ENCODE data around the gene DNAI2. TPM values are rescaled to one million over a fixed set of nuclear protein-coding genes. Genes with fewer than 3 reads are reported as not detected.

DNAI2 gene
- total and polyA plus RNA-seq, 2 donors from 2014 or later = 0.22 TPM; not detected in 1

GRCh38 chr17:74227271-74228080 lies 46.6 kb upstream of the DNAI2 start:
- H3K9ac ChIP-seq (ENCODE audit: low read length in 3 of 3) = no peak overlapping the region
- H3K27me3 ChIP-seq (ENCODE audit: control insufficient read depth, insufficient read depth, low read length) = no peaks in the 10 kb centered on the region
- TF ChIP-seq CTCF (IDR thresholded peaks at IDR 0.05; ENCODE audit: borderline replicate concordance, extremely low read depth, insufficient read depth) = no peak
- DNase-seq = no peak
- no peaks in the 10 kb centered on the region for H3K4me1 ChIP-seq (ENCODE audit: control insufficient read depth in 2 of 3, insufficient read depth in 2 of 3, low read depth in 1 of 3, low read length in 3 of 3)
- no peaks in the 10 kb centered on the region for H3K9me3 ChIP-seq (ENCODE audit: control insufficient read depth in 2 of 3, insufficient read depth in 1 of 3, low read length in 3 of 3)
- no peaks in the 10 kb centered on the region for H3K36me3 ChIP-seq (ENCODE audit: control insufficient read depth in 2 of 3, insufficient read depth in 3 of 3, low read length in 3 of 3)
- intact Hi-C loops (cut with DNase I) = no loop called here
- FAIRE-seq = no peak
- no peak overlapping the region for H3K27ac ChIP-seq (ENCODE audit: low read depth in 2 of 2, low read length in 2 of 2)
- no peak overlapping the region for H3K4me3 ChIP-seq (ENCODE audit: low read length in 3 of 3)

GRCh38 chr17:74228306-74228978 lies 45.6 kb upstream of the DNAI2 start:
- TF ChIP-seq CTCF (IDR thresholded peaks at IDR 0.05; ENCODE audit: borderline replicate concordance, extremely low read depth, insufficient read depth) = no peak
- Histone ChIP-seq H3K9me3 (ENCODE audit: control insufficient read depth in 2 of 3, insufficient read depth in 1 of 3, low read length in 3 of 3) (no peaks in the 10 kb centered on the region), H3K27me3 (ENCODE audit: control insufficient read depth, insufficient read depth, low read length) (no peaks in the 10 kb centered on the region), H3K4me1 (ENCODE audit: control insufficient read depth in 2 of 3, insufficient read depth in 2 of 3, low read depth in 1 of 3, low read length in 3 of 3) (no peaks in the 10 kb centered on the region), H3K9ac (ENCODE audit: low read length in 3 of 3) (no peak overlapping the region), H3K27ac (ENCODE audit: low read depth in 2 of 2, low read length in 2 of 2) (no peak overlapping the region), H3K36me3 (ENCODE audit: control insufficient read depth in 2 of 3, insufficient read depth in 3 of 3, low read length in 3 of 3) (no peaks in the 10 kb centered on the region), H3K4me3 (ENCODE audit: low read length in 3 of 3) (no peak overlapping the region)
- FAIRE-seq (no peak), DNase-seq (no peak)
- intact Hi-C loops (cut with DNase I) = no loop called here

- H3K4me1 ChIP-seq (ENCODE audit: control insufficient read depth in 2 of 3, insufficient read depth in 2 of 3, low read depth in 1 of 3, low read length in 3 of 3) = no peaks in the 10 kb centered on the region
- no peaks in the 10 kb centered on the region for H3K9me3 ChIP-seq (ENCODE audit: control insufficient read depth in 2 of 3, insufficient read depth in 1 of 3, low read length in 3 of 3)
- intact Hi-C loops (cut with DNase I) = no loop called here
- TF ChIP-seq CTCF (IDR thresholded peaks at IDR 0.05; ENCODE audit: borderline replicate concordance, extremely low read depth, insufficient read depth) = no peak
- H3K27ac ChIP-seq (ENCODE audit: low read depth in 2 of 2, low read length in 2 of 2) = no peak overlapping the region
- DNase-seq = no peak
- no peaks in the 10 kb centered on the region for H3K27me3 ChIP-seq (ENCODE audit: control insufficient read depth, insufficient read depth, low read length)
- H3K9ac ChIP-seq (ENCODE audit: low read length in 3 of 3) = no peak overlapping the region
- no peak for FAIRE-seq
- H3K4me3 ChIP-seq (ENCODE audit: low read length in 3 of 3) = no peak overlapping the region
- no peaks in the 10 kb centered on the region for H3K36me3 ChIP-seq (ENCODE audit: control insufficient read depth in 2 of 3, insufficient read depth in 3 of 3, low read length in 3 of 3)
These were observed 43.1 kb upstream of the DNAI2 start for GRCh38 chr17:74230896-74231295.

Data from kidney (tissue), 14 donors.